ENCODE measurements around the gene KRTAP17-1.

- TF ChIP-seq CTCF (IDR thresholded peaks at IDR 0.05; ENCODE audit: insufficient read depth, low read length) = no peak
- no peak for TF ChIP-seq POLR2AphosphoS5 (IDR thresholded peaks at IDR 0.05; ENCODE audit: low read depth)
- no peak for TF ChIP-seq GABPA (IDR thresholded peaks at IDR 0.05; ENCODE audit: low read depth)
- TF ChIP-seq, protein P1, sequence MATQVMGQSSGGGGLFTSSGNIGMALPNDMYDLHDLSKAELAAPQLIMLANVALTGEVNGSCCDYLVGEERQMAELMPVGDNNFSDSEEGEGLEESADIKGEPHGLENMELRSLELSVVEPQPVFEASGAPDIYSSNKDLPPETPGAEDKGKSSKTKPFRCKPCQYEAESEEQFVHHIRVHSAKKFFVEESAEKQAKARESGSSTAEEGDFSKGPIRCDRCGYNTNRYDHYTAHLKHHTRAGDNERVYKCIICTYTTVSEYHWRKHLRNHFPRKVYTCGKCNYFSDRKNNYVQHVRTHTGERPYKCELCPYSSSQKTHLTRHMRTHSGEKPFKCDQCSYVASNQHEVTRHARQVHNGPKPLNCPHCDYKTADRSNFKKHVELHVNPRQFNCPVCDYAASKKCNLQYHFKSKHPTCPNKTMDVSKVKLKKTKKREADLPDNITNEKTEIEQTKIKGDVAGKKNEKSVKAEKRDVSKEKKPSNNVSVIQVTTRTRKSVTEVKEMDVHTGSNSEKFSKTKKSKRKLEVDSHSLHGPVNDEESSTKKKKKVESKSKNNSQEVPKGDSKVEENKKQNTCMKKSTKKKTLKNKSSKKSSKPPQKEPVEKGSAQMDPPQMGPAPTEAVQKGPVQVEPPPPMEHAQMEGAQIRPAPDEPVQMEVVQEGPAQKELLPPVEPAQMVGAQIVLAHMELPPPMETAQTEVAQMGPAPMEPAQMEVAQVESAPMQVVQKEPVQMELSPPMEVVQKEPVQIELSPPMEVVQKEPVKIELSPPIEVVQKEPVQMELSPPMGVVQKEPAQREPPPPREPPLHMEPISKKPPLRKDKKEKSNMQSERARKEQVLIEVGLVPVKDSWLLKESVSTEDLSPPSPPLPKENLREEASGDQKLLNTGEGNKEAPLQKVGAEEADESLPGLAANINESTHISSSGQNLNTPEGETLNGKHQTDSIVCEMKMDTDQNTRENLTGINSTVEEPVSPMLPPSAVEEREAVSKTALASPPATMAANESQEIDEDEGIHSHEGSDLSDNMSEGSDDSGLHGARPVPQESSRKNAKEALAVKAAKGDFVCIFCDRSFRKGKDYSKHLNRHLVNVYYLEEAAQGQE (IDR thresholded peaks at IDR 0.05; ENCODE audit: insufficient replicate concordance, low read depth) = no peak
- no peak for TF ChIP-seq SPI1 (IDR thresholded peaks at IDR 0.05; ENCODE audit: borderline replicate concordance, low read depth)
Observed at GRCh38 chr17:41311111-41311510, 4.4 kb downstream of the KRTAP17-1 start.

All from HL-60 (cell line).